GM19328 (cell line): ENCODE data around the gene ZSWIM7.

Source experiments
- ATAC-seq: cut with Tn5 transposase; IDR thresholded peaks from one replicate; pipeline ENCODE4 v1.9.1; 2021; ENCODE audit warnings: mild to moderate bottlenecking, moderate library complexity; ENCODE audit not compliant: unreplicated experiment

ZSWIM7 gene

GRCh38 chr17:15999141-15999973 is at the start of gene ZSWIM7, which contains the start of gene TTC19:
ZSWIM7 (minus strand) TSS chr17:15999704; CDS start chr17:15999594, 110 bp downstream.
TTC19 (plus strand) TSS chr17:15999824; CDS start chr17:15999849, 25 bp downstream.
- ATAC-seq: peak; percentile 95

GRCh38 chr17:16048811-16049449 is 49.4 kb upstream of the ZSWIM7 start:
- ATAC-seq: no peak

GRCh38 chr17:16046966-16047365 is 47.5 kb upstream of the ZSWIM7 start:
- no peak for ATAC-seq

GRCh38 chr17:16044487-16044886 is 45.0 kb upstream of the ZSWIM7 start:
- ATAC-seq: no peak

- ATAC-seq: no peak
These were observed 41.3 kb upstream of the ZSWIM7 start for GRCh38 chr17:16040710-16041251.

- no peak for ATAC-seq
These were observed 38.1 kb upstream of the ZSWIM7 start for GRCh38 chr17:16037636-16038035.

- no peak for ATAC-seq
These were observed 36.8 kb upstream of the ZSWIM7 start for GRCh38 chr17:16036261-16036660.

- no peak for ATAC-seq
These were observed 34.3 kb upstream of the ZSWIM7 start for GRCh38 chr17:16033729-16034349.

- ATAC-seq: peak; percentile 65
These were observed 28.4 kb upstream of the ZSWIM7 start for GRCh38 chr17:16027708-16028584.

- no peak for ATAC-seq
These were observed 27.4 kb upstream of the ZSWIM7 start for GRCh38 chr17:16026895-16027294.

- ATAC-seq: no peak
These were observed 25.7 kb upstream of the ZSWIM7 start for GRCh38 chr17:16025202-16025601.

- no peak for ATAC-seq
These were observed 24.4 kb upstream of the ZSWIM7 start for GRCh38 chr17:16023881-16024280.

GRCh38 chr17:16019347-16019746 is 19.8 kb upstream of the ZSWIM7 start:
- ATAC-seq: no peak

- no peak for ATAC-seq
These were observed 14.5 kb upstream of the ZSWIM7 start for GRCh38 chr17:16013943-16014407.

GRCh38 chr17:16007439-16007838 is 7.9 kb upstream of the ZSWIM7 start:
- ATAC-seq: no peak

- no peak for ATAC-seq
These were observed 6.1 kb upstream of the ZSWIM7 start for GRCh38 chr17:16005636-16006035.

GRCh38 chr17:16003841-16004240 is 4.3 kb upstream of the ZSWIM7 start:
- ATAC-seq: no peak

- ATAC-seq: no peak
These were observed 3.3 kb upstream of the ZSWIM7 start for GRCh38 chr17:16002708-16003260.

- ATAC-seq: no peak
These were observed 1.9 kb upstream of the ZSWIM7 start for GRCh38 chr17:16001226-16001897.
